ENCODE results near the gene KRTAP27-1.

Gene KRTAP27-1

GRCh38 chr21:30337276-30337744, at the start of gene KRTAP27-1:
Gene KRTAP27-1 (minus strand): TSS chr21:30337694. CDS start chr21:30337668, 26 bp downstream.
- DNase-seq: no peak

- DNase-seq: no peak
Observed at GRCh38 chr21:30382201-30382600, 44.7 kb upstream of the KRTAP27-1 start.

GRCh38 chr21:30372139-30372770, 34.8 kb upstream of the KRTAP27-1 start, which contains the start of gene KRTAP13-2:
Gene KRTAP13-2 (minus strand): TSS chr21:30372271. CDS start chr21:30372213, 58 bp downstream.
- no peak for DNase-seq

- DNase-seq: no peak
Observed at GRCh38 chr21:30355906-30356305, 18.4 kb upstream of the KRTAP27-1 start.

- no peak for DNase-seq
Observed at GRCh38 chr21:30354308-30355005, 17.0 kb upstream of the KRTAP27-1 start.

- no peak for DNase-seq
Observed at GRCh38 chr21:30351534-30351933, 14.0 kb upstream of the KRTAP27-1 start.

GRCh38 chr21:30349572-30349971, 12.1 kb upstream of the KRTAP27-1 start:
- no peak for DNase-seq

GRCh38 chr21:30348506-30348905, 11.0 kb upstream of the KRTAP27-1 start, which contains the start of gene KRTAP23-1:
Gene KRTAP23-1 (minus strand): TSS chr21:30348606. CDS start chr21:30348606, 0 bp downstream.
- DNase-seq: no peak

GRCh38 chr21:30345014-30345413, 7.5 kb upstream of the KRTAP27-1 start:
- DNase-seq: no peak

- DNase-seq: no peak
Observed at GRCh38 chr21:30340714-30341573, 3.5 kb upstream of the KRTAP27-1 start.

GRCh38 chr21:30338717-30339116, 1.2 kb upstream of the KRTAP27-1 start:
- DNase-seq: no peak

- DNase-seq: no peak
Observed at GRCh38 chr21:30337772-30338171, 278 bp upstream of the KRTAP27-1 start.

GRCh38 chr21:30336596-30336995, 898 bp downstream of the KRTAP27-1 start:
- no peak for DNase-seq

- no peak for DNase-seq
Observed at GRCh38 chr21:30333736-30334135, 3.8 kb downstream of the KRTAP27-1 start.

GRCh38 chr21:30332681-30333080, 4.8 kb downstream of the KRTAP27-1 start:
- no peak for DNase-seq

GRCh38 chr21:30329203-30329875, 8.2 kb downstream of the KRTAP27-1 start:
- no peak for DNase-seq

GRCh38 chr21:30326390-30326789, 11.1 kb downstream of the KRTAP27-1 start:
- DNase-seq: no peak

GRCh38 chr21:30320215-30320614, 17.3 kb downstream of the KRTAP27-1 start, which contains the start of gene KRTAP26-1:
Gene KRTAP26-1 (minus strand): TSS chr21:30320315. CDS start chr21:30320035, 280 bp downstream.
- DNase-seq: no peak

GRCh38 chr21:30315701-30316100, 21.8 kb downstream of the KRTAP27-1 start:
- DNase-seq: no peak

GRCh38 chr21:30306884-30307283, 30.6 kb downstream of the KRTAP27-1 start:
- DNase-seq: no peak

- DNase-seq: no peak
Observed at GRCh38 chr21:30305136-30305535, 32.4 kb downstream of the KRTAP27-1 start.

GRCh38 chr21:30289215-30289614, 48.3 kb downstream of the KRTAP27-1 start, which contains the start of gene KRTAP25-1:
Gene KRTAP25-1 (minus strand): TSS chr21:30289514. CDS start chr21:30289490, 24 bp downstream.
- no peak for DNase-seq

Data from GDM1 (cell line).